K562 (cell line): ENCODE results near the gene CLTB. TPM values are rescaled to one million over a fixed set of nuclear protein-coding genes. Genes with fewer than 3 reads are reported as not detected.

Experiments
- NFE2 ChIP-seq: IDR thresholded peaks from 2 replicates; pipeline ENCODE4 v1.6.1; 2014; ENCODE audit warnings: antibody characterized with exemption, low read depth
- RAD51 ChIP-seq: fragments of 450-650 bp; IDR thresholded peaks from 2 replicates; pipeline ENCODE4 v1.7.1; 2016; ENCODE audit warnings: low read depth, mild to moderate bottlenecking, borderline replicate concordance
- RBBP5 ChIP-seq: fragments of 200-600 bp; sonication (generic); IDR thresholded peaks from 2 replicates; pipeline ENCODE4 v1.6.1; 2012; ENCODE audit warnings: borderline replicate concordance, mild to moderate bottlenecking, low read length, control low read depth, inconsistent platforms; ENCODE audit not compliant: insufficient read depth, poor library complexity, severe bottlenecking
- RFX1 ChIP-seq: fragments of 450-650 bp; IDR thresholded peaks from 2 replicates; pipeline ENCODE4 v1.6.1; 2016; ENCODE audit warnings: mild to moderate bottlenecking, moderate library complexity
- SOX6 ChIP-seq: fragments of 450-650 bp; IDR thresholded peaks from 2 replicates; pipeline ENCODE4 v1.6.1; 2014; ENCODE audit warnings: mild to moderate bottlenecking
- XRCC3 ChIP-seq: fragments of 450-650 bp; IDR thresholded peaks from 2 replicates; pipeline ENCODE4 v1.6.1; 2017; ENCODE audit warnings: mild to moderate bottlenecking, moderate library complexity
- XRCC4 ChIP-seq: IDR thresholded peaks from one replicate; pipeline ENCODE4 v1.6.1; 2011; ENCODE audit not compliant: insufficient read depth, insufficient read length; ENCODE audit errors: extremely low read depth
- XRCC5 ChIP-seq: fragments of 200-400 bp; formaldehyde crosslinking; IDR thresholded peaks from 2 replicates; pipeline ENCODE4 v1.6.1; 2017; ENCODE audit warnings: low read depth, mild to moderate bottlenecking, low read length
- ZBTB5 ChIP-seq: fragments of 450-650 bp; IDR thresholded peaks from 2 replicates; pipeline ENCODE4 v1.6.1; 2017; ENCODE audit warnings: antibody characterized with exemption
- ZC3H11A ChIP-seq: IDR thresholded peaks from 2 replicates; pipeline ENCODE4 v1.6.1; 2012; ENCODE audit warnings: low read depth, low read length, improper control_type of control experiment
- ZFP30 ChIP-seq: fragments of 250-450 bp; sonication (Bioruptor Pico); IDR thresholded peaks from 2 replicates; pipeline ENCODE4 v1.8.0; 2022; ENCODE audit warnings: moderate library complexity, mild to moderate bottlenecking, inconsistent platforms, borderline replicate concordance
- ZNF512 ChIP-seq: IDR thresholded peaks from 2 replicates; pipeline ENCODE4 v1.6.1; 2016; ENCODE audit warnings: missing genetic modification characterization, missing compliant biosample characterization
- ZZZ3 ChIP-seq: fragments of 450-650 bp; IDR thresholded peaks from 2 replicates; pipeline ENCODE4 v1.6.1; 2016; ENCODE audit warnings: antibody characterized with exemption, mild to moderate bottlenecking, moderate library complexity
- polyA plus RNA-seq, 8 experiments: library from polyadenylated mRNA; depleted of rRNA in 4 of 8; stranded (reverse) in 5 of 8; unstranded in 3 of 8; fragments of >200 nt; fragmentation: Nextera tagmentation in 2 of 8; fragmentation: Illumina TruSeq in 1 of 8; extraction: Ambion mirVana in 2 of 8; extraction: Trizol in 1 of 8; gene quantifications; 2 replicates each; pipeline versions ENCODE4 v1.2.1 to v1.2.3, GENCODE V29; 2011 to 2014; ENCODE audit warnings: inconsistent platforms in 1 of 8, missing spikeins in 1 of 8
- total RNA-seq, 7 experiments: library from RNA; depleted of rRNA in 6 of 7; stranded (reverse); fragments of >200 nt in 6 of 7; fragmentation: Illumina TruSeq in 2 of 7; extraction: Trizol in 2 of 7; gene quantifications; 2 replicates each; pipeline versions ENCODE4 v1.2.1 to v1.2.3, GENCODE V29; 2011 to 2021; ENCODE audit warnings: low replicate concordance in 1 of 7
- TF ChIP-seq, protein P1 (sequence below), 2 experiments: fragments of 450-650 bp; formaldehyde crosslinking in 1 of 2; IDR thresholded peaks; 2 replicates each; pipeline versions ENCODE4 v1.4.0 to v1.6.1; 2014 to 2020; ENCODE audit warnings: mild to moderate bottlenecking in 2 of 2, borderline replicate concordance in 1 of 2, low read depth in 1 of 2

Gene CLTB
- total and polyA plus RNA-seq, 9 of the 15 experiments (the other 6 are each of a cell fraction or from before 2014, with no cell fraction given), result 1.8 to 117 (median 39.0) TPM

DNA sequence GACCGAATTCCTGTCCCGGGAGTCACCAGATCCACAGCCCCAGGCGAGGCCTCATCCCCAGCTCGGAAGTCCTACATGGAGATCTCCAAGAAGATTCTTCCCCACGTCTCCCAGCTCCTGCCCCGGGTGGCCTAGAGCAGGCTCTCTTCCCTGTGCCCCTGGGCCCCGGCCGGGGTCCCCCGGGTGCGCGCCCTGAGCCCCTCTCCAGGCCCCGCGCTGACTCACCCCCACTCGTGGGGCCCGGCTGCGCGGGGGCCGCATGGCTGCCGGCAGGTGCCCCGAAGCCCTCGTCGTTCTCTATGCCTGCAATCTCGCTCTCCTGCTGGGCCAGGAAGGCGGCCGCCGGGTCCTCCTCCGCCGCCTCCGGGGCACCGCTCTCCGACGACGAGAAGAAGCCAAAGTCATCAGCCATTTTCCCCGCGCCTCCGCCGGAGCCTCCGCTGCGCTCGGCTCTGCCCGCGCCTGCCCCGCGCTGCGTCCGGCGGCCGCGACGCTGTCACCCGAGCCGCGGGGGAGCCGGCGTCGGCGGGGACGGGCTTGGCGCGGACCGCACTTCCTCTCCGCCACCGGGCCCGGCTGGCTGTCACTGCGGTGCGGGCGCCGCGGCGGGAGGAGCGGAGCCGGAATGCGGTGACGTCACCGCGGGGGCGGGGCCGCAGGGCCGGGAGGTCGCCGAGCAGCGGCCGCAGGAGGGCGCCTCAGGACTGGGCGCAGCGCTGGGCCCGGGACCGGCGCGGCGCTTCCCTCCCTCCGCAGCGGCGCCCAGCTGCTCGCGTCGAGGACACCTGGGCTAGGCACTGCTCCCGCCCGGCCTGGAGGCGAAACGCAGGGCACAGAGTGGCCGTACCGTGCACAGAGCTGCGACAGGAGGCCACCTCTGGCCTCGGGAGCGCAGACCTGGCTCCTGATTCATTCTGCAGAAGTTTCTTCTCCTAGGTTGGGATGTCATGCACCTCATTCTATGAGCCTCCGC is at the start of gene CLTB (continued):
- TF ChIP-seq, protein P1, sequence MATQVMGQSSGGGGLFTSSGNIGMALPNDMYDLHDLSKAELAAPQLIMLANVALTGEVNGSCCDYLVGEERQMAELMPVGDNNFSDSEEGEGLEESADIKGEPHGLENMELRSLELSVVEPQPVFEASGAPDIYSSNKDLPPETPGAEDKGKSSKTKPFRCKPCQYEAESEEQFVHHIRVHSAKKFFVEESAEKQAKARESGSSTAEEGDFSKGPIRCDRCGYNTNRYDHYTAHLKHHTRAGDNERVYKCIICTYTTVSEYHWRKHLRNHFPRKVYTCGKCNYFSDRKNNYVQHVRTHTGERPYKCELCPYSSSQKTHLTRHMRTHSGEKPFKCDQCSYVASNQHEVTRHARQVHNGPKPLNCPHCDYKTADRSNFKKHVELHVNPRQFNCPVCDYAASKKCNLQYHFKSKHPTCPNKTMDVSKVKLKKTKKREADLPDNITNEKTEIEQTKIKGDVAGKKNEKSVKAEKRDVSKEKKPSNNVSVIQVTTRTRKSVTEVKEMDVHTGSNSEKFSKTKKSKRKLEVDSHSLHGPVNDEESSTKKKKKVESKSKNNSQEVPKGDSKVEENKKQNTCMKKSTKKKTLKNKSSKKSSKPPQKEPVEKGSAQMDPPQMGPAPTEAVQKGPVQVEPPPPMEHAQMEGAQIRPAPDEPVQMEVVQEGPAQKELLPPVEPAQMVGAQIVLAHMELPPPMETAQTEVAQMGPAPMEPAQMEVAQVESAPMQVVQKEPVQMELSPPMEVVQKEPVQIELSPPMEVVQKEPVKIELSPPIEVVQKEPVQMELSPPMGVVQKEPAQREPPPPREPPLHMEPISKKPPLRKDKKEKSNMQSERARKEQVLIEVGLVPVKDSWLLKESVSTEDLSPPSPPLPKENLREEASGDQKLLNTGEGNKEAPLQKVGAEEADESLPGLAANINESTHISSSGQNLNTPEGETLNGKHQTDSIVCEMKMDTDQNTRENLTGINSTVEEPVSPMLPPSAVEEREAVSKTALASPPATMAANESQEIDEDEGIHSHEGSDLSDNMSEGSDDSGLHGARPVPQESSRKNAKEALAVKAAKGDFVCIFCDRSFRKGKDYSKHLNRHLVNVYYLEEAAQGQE (IDR thresholded peaks at IDR 0.05; ENCODE audit: borderline replicate concordance), result peak; percentile 92
- TF ChIP-seq, protein P1 (CRISPR knock-in tag; IDR thresholded peaks at IDR 0.05; ENCODE audit: low read depth), result 0 out of 2 replicates have a peak, but pooled peaks have one; percentile 71
- TF ChIP-seq ZBTB5, result no peak
- 0 out of 2 replicates have a peak, but pooled peaks have one; percentile 24 for TF ChIP-seq XRCC5
- 0 out of 2 replicates have a peak, but pooled peaks have one; percentile 35 for TF ChIP-seq ZC3H11A
- no peak for TF ChIP-seq XRCC4
- TF ChIP-seq ZFP30 (CRISPR knock-in tag), result no peak
- TF ChIP-seq RBBP5, result peak; percentile 91
- no peak for TF ChIP-seq ZZZ3
- TF ChIP-seq SOX6, result peak; percentile 49; the same call in 1 of the 2 replicates
- TF ChIP-seq NFE2, result no peak
- no peak for TF ChIP-seq RFX1
- TF ChIP-seq ZNF512, result no peak
- no peak for TF ChIP-seq RAD51
- no peak for TF ChIP-seq XRCC3
